HepG2 (cell line): ENCODE results near the gene UCKL1. TPM values are rescaled to one million over a fixed set of nuclear protein-coding genes. Genes with fewer than 3 reads are reported as not detected.
A peak's percentile ranks its signal among the peaks of the same experiment; 100 is the strongest.

Source experiments
- ADNP ChIP-seq: sonication (generic); formaldehyde crosslinking; IDR thresholded peaks from 2 replicates; pipeline ENCODE4 v1.4.0; 2020; ENCODE audit warnings: missing genetic modification reagents
- DMAP1 ChIP-seq: IDR thresholded peaks from 2 replicates; pipeline ENCODE4 v1.6.1; 2016
- HIC2 ChIP-seq: sonication (generic); formaldehyde crosslinking; IDR thresholded peaks from 2 replicates; pipeline ENCODE4 v1.9.0; 2022; ENCODE audit warnings: low read depth, missing genetic modification reagents
- HOXA9 ChIP-seq: sonication (generic); formaldehyde crosslinking; IDR thresholded peaks from 2 replicates; pipeline ENCODE4 v1.8.1; 2022; ENCODE audit warnings: missing genetic modification reagents, mild to moderate bottlenecking, moderate library complexity, borderline replicate concordance
- JARID2 ChIP-seq: sonication (generic); formaldehyde crosslinking; IDR thresholded peaks from 2 replicates; pipeline ENCODE4 v1.8.1; 2023; ENCODE audit warnings: missing genetic modification reagents, inconsistent platforms; ENCODE audit not compliant: insufficient replicate concordance
- KLF11 ChIP-seq: IDR thresholded peaks from 2 replicates; pipeline ENCODE4 v1.6.1; 2016; ENCODE audit warnings: missing compliant biosample characterization
- KMT2A ChIP-seq: sonication (generic); formaldehyde crosslinking; IDR thresholded peaks from 2 replicates; pipeline ENCODE4 v1.4.0; 2020; ENCODE audit warnings: missing genetic modification reagents
- MIER3 ChIP-seq: IDR thresholded peaks from 2 replicates; pipeline ENCODE4 v1.6.1; 2016; ENCODE audit warnings: missing compliant biosample characterization, borderline replicate concordance
- MYC ChIP-seq: sonication (generic); formaldehyde crosslinking; IDR thresholded peaks from 2 replicates; pipeline ENCODE4 v1.9.0; 2021; ENCODE audit warnings: missing genetic modification reagents, borderline replicate concordance
- MZF1 ChIP-seq: sonication (generic); formaldehyde crosslinking; IDR thresholded peaks from 2 replicates; pipeline ENCODE4 v1.8.1; 2023; ENCODE audit warnings: mild to moderate bottlenecking, missing genetic modification reagents, borderline replicate concordance
- NKX3-1 ChIP-seq: sonication (generic); formaldehyde crosslinking; IDR thresholded peaks from 2 replicates; pipeline ENCODE4 v1.5.0; 2020; ENCODE audit warnings: missing genetic modification reagents
- NONO ChIP-seq, 2 experiments: fragments of 450-650 bp in 1 of 2; sonication (generic) in 1 of 2; formaldehyde crosslinking in 1 of 2; IDR thresholded peaks in 1 of 2; conservative IDR thresholded peaks in 1 of 2; 2 replicates each; pipeline versions ENCODE4 v1.6.1 to v1.8.0; 2017 to 2022; ENCODE audit warnings: mild to moderate bottlenecking in 1 of 2, missing genetic modification reagents in 1 of 2, moderate library complexity in 1 of 2
- PCBP2 ChIP-seq: fragments of 200-400 bp; formaldehyde crosslinking; optimal IDR thresholded peaks from 2 replicates; pipeline ENCODE3; 2018; ENCODE audit warnings: low read length, low read depth; ENCODE audit not compliant: poor library complexity, severe bottlenecking
- POLR2A ChIP-seq, 2 experiments: IDR thresholded peaks; 2 replicates each; pipeline ENCODE4 v1.6.1; 2011; ENCODE audit warnings: low read depth in 2 of 2, low read length in 2 of 2, mild to moderate bottlenecking in 1 of 2, moderate library complexity in 1 of 2; ENCODE audit not compliant: insufficient read depth in 1 of 2
- SAFB2 ChIP-seq: sonication (generic); formaldehyde crosslinking; IDR thresholded peaks from 2 replicates; pipeline ENCODE4 v1.5.1; 2020; ENCODE audit warnings: missing genetic modification reagents, low read depth, mild to moderate bottlenecking, borderline replicate concordance
- SP5 ChIP-seq: IDR thresholded peaks from 2 replicates; pipeline ENCODE4 v1.6.1; 2016; ENCODE audit warnings: low read depth, borderline replicate concordance
- ZBTB43 ChIP-seq: sonication (generic); formaldehyde crosslinking; conservative IDR thresholded peaks from 2 replicates; pipeline ENCODE4 v1.4.0; 2020; ENCODE audit warnings: missing genetic modification reagents
- ZFP41 ChIP-seq: sonication (generic); formaldehyde crosslinking; IDR thresholded peaks from 2 replicates; pipeline ENCODE4 v1.4.0; 2020; ENCODE audit warnings: mild to moderate bottlenecking, missing genetic modification reagents, borderline replicate concordance
- ZMAT3 ChIP-seq: sonication (generic); formaldehyde crosslinking; conservative IDR thresholded peaks from 2 replicates; pipeline ENCODE4 v1.7.0; 2021; ENCODE audit warnings: missing genetic modification reagents
- ZNF17 ChIP-seq: sonication (generic); formaldehyde crosslinking; IDR thresholded peaks from 2 replicates; pipeline ENCODE4 v1.5.0; 2020; ENCODE audit warnings: mild to moderate bottlenecking, missing genetic modification reagents
- ZNF180 ChIP-seq: sonication (generic); formaldehyde crosslinking; IDR thresholded peaks from 2 replicates; pipeline ENCODE4 v1.4.0; 2020; ENCODE audit warnings: low read depth, missing genetic modification reagents, borderline replicate concordance
- ZNF235 ChIP-seq: sonication (generic); formaldehyde crosslinking; IDR thresholded peaks from 2 replicates; pipeline ENCODE4 v1.8.1; 2023; ENCODE audit warnings: mild to moderate bottlenecking, missing genetic modification reagents, borderline replicate concordance
- ZNF292 ChIP-seq: sonication (generic); formaldehyde crosslinking; IDR thresholded peaks from 2 replicates; pipeline ENCODE4 v1.8.1; 2022; ENCODE audit warnings: mild to moderate bottlenecking, low read depth, missing genetic modification reagents, borderline replicate concordance
- ZNF30 ChIP-seq: sonication (generic); formaldehyde crosslinking; IDR thresholded peaks from 2 replicates; pipeline ENCODE4 v1.5.0; 2020; ENCODE audit warnings: mild to moderate bottlenecking, missing genetic modification reagents
- ZNF350 ChIP-seq: sonication (generic); formaldehyde crosslinking; IDR thresholded peaks from 2 replicates; pipeline ENCODE4 v1.4.0; 2020; ENCODE audit warnings: mild to moderate bottlenecking, low read depth, missing genetic modification reagents, borderline replicate concordance
- ZNF44 ChIP-seq: sonication (generic); formaldehyde crosslinking; IDR thresholded peaks from 2 replicates; pipeline ENCODE4 v1.5.1; 2020; ENCODE audit warnings: mild to moderate bottlenecking, missing genetic modification reagents
- ZNF557 ChIP-seq: sonication (generic); formaldehyde crosslinking; IDR thresholded peaks from 2 replicates; pipeline ENCODE4 v1.4.0; 2020; ENCODE audit warnings: missing genetic modification reagents
- ZNF589 ChIP-seq: sonication (generic); formaldehyde crosslinking; conservative IDR thresholded peaks from 2 replicates; pipeline ENCODE4 v1.8.0; 2022; ENCODE audit warnings: mild to moderate bottlenecking, moderate library complexity, missing genetic modification reagents
- ZSCAN30 ChIP-seq: sonication (generic); formaldehyde crosslinking; IDR thresholded peaks from 2 replicates; pipeline ENCODE4 v1.5.0; 2020; ENCODE audit warnings: mild to moderate bottlenecking, missing genetic modification reagents
- polyA plus RNA-seq, 8 experiments: library from polyadenylated mRNA; depleted of rRNA in 3 of 8; stranded (reverse) in 7 of 8; unstranded in 1 of 8; fragments of >200 nt; fragmentation: Illumina TruSeq in 4 of 8; extraction: Trizol in 4 of 8; gene quantifications; 2 replicates each; pipeline versions ENCODE4 v1.2.1 to v1.2.3, GENCODE V29; 2011 to 2016; ENCODE audit warnings: low read depth in 4 of 8, missing spikeins in 1 of 8, mixed read lengths in 1 of 8; ENCODE audit not compliant: insufficient read depth in 1 of 8
- total RNA-seq, 5 experiments: library from RNA; depleted of rRNA; stranded (reverse); fragments of >200 nt; fragmentation: Illumina TruSeq; extraction: Trizol; gene quantifications; 2 replicates each; pipeline ENCODE4 v1.2.3, GENCODE V29; 2016; ENCODE audit warnings: low read depth in 1 of 5

UCKL1 gene
- total and polyA plus RNA-seq, 2 of the 13 experiments (the other 11 are each of a cell fraction or from before 2014, with no cell fraction given), result 50.2 to 126 TPM

- no peak for TF ChIP-seq HIC2 (CRISPR knock-in tag)
- TF ChIP-seq KMT2A (CRISPR knock-in tag), result peak; percentile 85
- TF ChIP-seq NKX3-1 (CRISPR knock-in tag), result peak; percentile 45
- TF ChIP-seq MZF1 (CRISPR knock-in tag), result peak; percentile 21; the same call in 1 of the 2 replicates
- no peak; the same call in 1 of the 2 replicates for TF ChIP-seq KLF11 (CRISPR knock-in tag)
- no peak for TF ChIP-seq ZNF589
- TF ChIP-seq DMAP1 (CRISPR knock-in tag), result peak; percentile 72
- no peak; the same call in 1 of the 2 replicates for TF ChIP-seq ZNF30 (CRISPR knock-in tag)
- peak; percentile 89 for TF ChIP-seq ZNF350 (CRISPR knock-in tag)
- no peak; the same call in 1 of the 2 replicates for TF ChIP-seq ZNF292 (CRISPR knock-in tag)
- peak; percentile 33; the same call in 1 of the 2 replicates for TF ChIP-seq ZNF557 (CRISPR knock-in tag)
- 0 out of 2 replicates have a peak, but pooled peaks have one; percentile 73 for TF ChIP-seq SAFB2
- TF ChIP-seq ZNF235 (CRISPR knock-in tag), result no peak
- peak; percentile 92 for TF ChIP-seq ZMAT3 (CRISPR knock-in tag)
- no peak for TF ChIP-seq ZNF180 (CRISPR knock-in tag)
- no peak for TF ChIP-seq NONO (IDR thresholded peaks at IDR 0.05)
- TF ChIP-seq NONO (CRISPR knock-in tag; conservative IDR thresholded peaks at IDR 0.05), result peak; percentile 72; the same call in 1 of the 2 replicates
- TF ChIP-seq ADNP (CRISPR knock-in tag), result no peak
- no peak for TF ChIP-seq HOXA9 (CRISPR knock-in tag)
- TF ChIP-seq JARID2 (CRISPR knock-in tag), result no peak
- peak; percentile 46 to 60; a peak in 3 of 4 replicates for TF ChIP-seq POLR2A (IDR thresholded peaks at IDR 0.05; ENCODE audit: insufficient read depth in 1 of 2, low read depth in 2 of 2, low read length in 2 of 2)
- TF ChIP-seq ZBTB43 (CRISPR knock-in tag), result no peak; the same call in 1 of the 2 replicates
- no peak for TF ChIP-seq ZFP41 (CRISPR knock-in tag)
- peak; percentile 82 for TF ChIP-seq ZNF44 (CRISPR knock-in tag)
- TF ChIP-seq PCBP2, result no peak
- peak; percentile 59; the same call in 1 of the 2 replicates for TF ChIP-seq MIER3 (CRISPR knock-in tag)
- TF ChIP-seq SP5 (CRISPR knock-in tag), result peak; percentile 40; the same call in 1 of the 2 replicates
- TF ChIP-seq ZNF17 (CRISPR knock-in tag), result no peak
- peak; percentile 91; the same call in 1 of the 2 replicates for TF ChIP-seq MYC (CRISPR knock-in tag)
- no peak for TF ChIP-seq ZSCAN30
These were observed 59.7 kb downstream of the UCKL1 start (continued) for GRCh38 chr20:63896264-63897105.
